DND-41 (cell line): ENCODE measurements around the gene MAGI3.

Experiments used
- EZH2 ChIP-seq: IDR thresholded peaks from 3 replicates; pipeline ENCODE4 v1.6.1; 2012; ENCODE audit warnings: borderline replicate concordance, low read depth, mild to moderate bottlenecking, moderate library complexity, low read length, inconsistent platforms; ENCODE audit not compliant: severe bottlenecking
- TF ChIP-seq, protein P1 (sequence below): IDR thresholded peaks from 2 replicates; pipeline ENCODE4 v1.5.1; 2012; ENCODE audit warnings: borderline replicate concordance, low read length, moderate library complexity, mild to moderate bottlenecking; ENCODE audit not compliant: poor library complexity, severe bottlenecking; ENCODE audit errors: extremely low read depth

DNA sequence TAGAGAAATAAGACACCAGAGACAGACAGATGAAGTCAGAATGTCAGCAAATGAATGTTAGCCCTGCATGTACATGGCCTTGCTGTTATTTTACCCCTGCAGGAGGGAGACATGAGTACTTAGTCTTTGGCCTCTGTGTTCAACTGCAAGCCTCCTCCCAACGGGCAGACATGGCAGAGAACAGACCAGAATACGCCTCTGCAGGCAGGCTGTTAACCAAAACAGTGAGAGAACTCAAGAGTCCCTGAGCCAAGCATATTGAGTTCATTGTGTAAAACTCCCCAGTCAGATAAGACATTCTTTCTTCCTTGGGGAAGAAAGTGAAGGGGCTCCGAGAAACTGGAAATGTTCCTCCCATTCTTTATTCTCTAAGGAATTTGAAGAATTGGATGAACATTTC lies 218.1 kb downstream of the MAGI3 start:
- TF ChIP-seq EZH2: no peak
- TF ChIP-seq, protein P1, sequence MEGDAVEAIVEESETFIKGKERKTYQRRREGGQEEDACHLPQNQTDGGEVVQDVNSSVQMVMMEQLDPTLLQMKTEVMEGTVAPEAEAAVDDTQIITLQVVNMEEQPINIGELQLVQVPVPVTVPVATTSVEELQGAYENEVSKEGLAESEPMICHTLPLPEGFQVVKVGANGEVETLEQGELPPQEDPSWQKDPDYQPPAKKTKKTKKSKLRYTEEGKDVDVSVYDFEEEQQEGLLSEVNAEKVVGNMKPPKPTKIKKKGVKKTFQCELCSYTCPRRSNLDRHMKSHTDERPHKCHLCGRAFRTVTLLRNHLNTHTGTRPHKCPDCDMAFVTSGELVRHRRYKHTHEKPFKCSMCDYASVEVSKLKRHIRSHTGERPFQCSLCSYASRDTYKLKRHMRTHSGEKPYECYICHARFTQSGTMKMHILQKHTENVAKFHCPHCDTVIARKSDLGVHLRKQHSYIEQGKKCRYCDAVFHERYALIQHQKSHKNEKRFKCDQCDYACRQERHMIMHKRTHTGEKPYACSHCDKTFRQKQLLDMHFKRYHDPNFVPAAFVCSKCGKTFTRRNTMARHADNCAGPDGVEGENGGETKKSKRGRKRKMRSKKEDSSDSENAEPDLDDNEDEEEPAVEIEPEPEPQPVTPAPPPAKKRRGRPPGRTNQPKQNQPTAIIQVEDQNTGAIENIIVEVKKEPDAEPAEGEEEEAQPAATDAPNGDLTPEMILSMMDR: no peak
